Chondrocyte (in vitro differentiated cells): ENCODE measurements around the gene KPRP. TPM values are rescaled to one million over a fixed set of nuclear protein-coding genes. Genes with fewer than 3 reads are reported as not detected.

Experiments
- DNase-seq: peaks from one replicate; pipeline ENCODE4 v3.0.0; 2021; ENCODE audit warnings: mixed read lengths, low spot score
- H3K27ac Mint-ChIP-seq: one replicate; pipeline ENCODE4 v1.8.0; 2021; ENCODE audit warnings: mild to moderate bottlenecking, moderate library complexity, mixed read lengths; ENCODE audit not compliant: unreplicated experiment
- H3K27me3 Mint-ChIP-seq: 2 replicates; pipeline ENCODE4 v1.8.0; 2021; ENCODE audit warnings: low read depth, mixed read lengths
- H3K36me3 Mint-ChIP-seq: 2 replicates; pipeline ENCODE4 v1.8.0; 2021; ENCODE audit warnings: low read depth, mixed read lengths
- H3K4me1 Mint-ChIP-seq: 2 replicates; pipeline ENCODE4 v1.8.0; 2021; ENCODE audit warnings: low read depth, mild to moderate bottlenecking, mixed read lengths
- H3K4me3 Mint-ChIP-seq: one replicate; pipeline ENCODE4 v1.8.0; 2021; ENCODE audit warnings: mild to moderate bottlenecking, moderate library complexity, mixed read lengths; ENCODE audit not compliant: unreplicated experiment
- H3K9me3 Mint-ChIP-seq: 2 replicates; pipeline ENCODE4 v1.8.0; 2021; ENCODE audit warnings: low read depth, mixed read lengths
- CTCF ChIP-seq: fragments of 200-600 bp; sonication (generic); IDR thresholded peaks from 2 replicates; pipeline ENCODE4 v1.5.0; 2021; ENCODE audit warnings: antibody characterized with exemption, mild to moderate bottlenecking, moderate library complexity
- long read RNA-seq: library from polyadenylated mRNA; stranded (forward); transcript quantifications from one replicate; pipeline ENCODE4 v2.0.0, GENCODE V29; 2021
- total RNA-seq: library from RNA; stranded (reverse); gene quantifications from 3 replicates; pipeline ENCODE4 v1.2.1, GENCODE V29; 2021

KPRP gene
- total RNA-seq: not detected in 3 replicates
- long read RNA-seq: 0 reads

- Mint-ChIP-seq H3K36me3 (no peaks in the 10 kb centered on the region), H3K27ac (no peak within 1 kb of the TSS), H3K4me3 (no peak within 1 kb of the TSS), H3K9me3 (peaks cover 42% of the 10 kb centered on the region), H3K27me3 (no peaks in the 10 kb centered on the region), H3K4me1 (no peaks in the 10 kb centered on the region)
- DNase-seq: no peak
- no peak for TF ChIP-seq CTCF
Observed at GRCh38 chr1:152757747-152758146, at the start of gene KPRP. Gene KPRP (plus strand): TSS chr1:152758025. CDS start chr1:152759589, 1,564 bp downstream.

GRCh38 chr1:152718238-152718637, 39.6 kb upstream of the KPRP start:
- no peak for TF ChIP-seq CTCF
- Mint-ChIP-seq H3K36me3 (no peaks in the 10 kb centered on the region), H3K9me3 (peaks cover 32% of the 10 kb centered on the region), H3K4me3 (no peak overlapping the region), H3K27ac (no peak overlapping the region), H3K4me1 (no peaks in the 10 kb centered on the region), H3K27me3 (no peaks in the 10 kb centered on the region)
- DNase-seq: no peak

GRCh38 chr1:152725261-152725660, 32.6 kb upstream of the KPRP start:
- Mint-ChIP-seq H3K9me3 (peaks cover 9% of the 10 kb centered on the region), H3K27ac (no peak overlapping the region), H3K4me1 (no peaks in the 10 kb centered on the region), H3K4me3 (no peak overlapping the region), H3K27me3 (no peaks in the 10 kb centered on the region), H3K36me3 (no peaks in the 10 kb centered on the region)
- DNase-seq: no peak
- TF ChIP-seq CTCF: no peak

- Mint-ChIP-seq H3K27me3 (no peaks in the 10 kb centered on the region), H3K4me3 (no peak overlapping the region), H3K36me3 (no peaks in the 10 kb centered on the region), H3K4me1 (no peaks in the 10 kb centered on the region), H3K27ac (no peak overlapping the region), H3K9me3 (peaks cover 14% of the 10 kb centered on the region)
- TF ChIP-seq CTCF: no peak
- no peak for DNase-seq
Observed at GRCh38 chr1:152728986-152729385, 28.8 kb upstream of the KPRP start.

GRCh38 chr1:152735648-152736047, 22.2 kb upstream of the KPRP start:
- no peak for TF ChIP-seq CTCF
- peaks cover 14% of the 10 kb centered on the region for H3K9me3 Mint-ChIP-seq

More at GRCh38 chr1:152735648-152736047, 22.2 kb upstream of the KPRP start:
- DNase-seq: no peak
- H3K4me1 Mint-ChIP-seq: no peaks in the 10 kb centered on the region
- H3K4me3 Mint-ChIP-seq: no peak overlapping the region
- H3K27ac Mint-ChIP-seq: no peak overlapping the region
- no peaks in the 10 kb centered on the region for H3K36me3 Mint-ChIP-seq
- H3K27me3 Mint-ChIP-seq: no peaks in the 10 kb centered on the region
